Nephron progenitor cell (in vitro differentiated cells): ENCODE measurements around the gene CDC25A.

Experiments used
- DNase-seq: peaks from one replicate; pipeline ENCODE4 v3.0.0; 2021
- H3K27ac Mint-ChIP-seq: 2 replicates; pipeline ENCODE4 v1.8.0; 2021; ENCODE audit warnings: mild to moderate bottlenecking, moderate library complexity, mixed read lengths
- H3K27me3 Mint-ChIP-seq: 2 replicates; pipeline ENCODE4 v1.8.0; 2021; ENCODE audit warnings: mild to moderate bottlenecking, low read depth, mixed read lengths; ENCODE audit not compliant: poor library complexity
- H3K36me3 Mint-ChIP-seq: 2 replicates; pipeline ENCODE4 v1.8.0; 2021; ENCODE audit warnings: low read depth, mixed read lengths
- H3K4me1 Mint-ChIP-seq: 2 replicates; pipeline ENCODE4 v1.8.0; 2021; ENCODE audit warnings: mixed read lengths
- H3K4me3 Mint-ChIP-seq: 2 replicates; pipeline ENCODE4 v1.8.0; 2021; ENCODE audit warnings: mild to moderate bottlenecking, moderate library complexity, mixed read lengths
- H3K9me3 Mint-ChIP-seq: 2 replicates; pipeline ENCODE4 v1.8.0; 2021; ENCODE audit warnings: mild to moderate bottlenecking, moderate library complexity, mixed read lengths
- CTCF ChIP-seq: fragments of 200-600 bp; sonication (generic); IDR thresholded peaks from 2 replicates; pipeline ENCODE4 v1.5.0; 2021; ENCODE audit warnings: antibody characterized with exemption

The CDC25A gene

GRCh38 chr3:48143992-48144391 lies 44.2 kb downstream of the CDC25A start:
- Mint-ChIP-seq H3K36me3 (no peaks in the 10 kb centered on the region), H3K4me1 (peaks cover 6% of the 10 kb centered on the region), H3K9me3 (no peaks in the 10 kb centered on the region), H3K27me3 (peaks cover 2% of the 10 kb centered on the region), H3K4me3 (no peak overlapping the region), H3K27ac (no peak overlapping the region)
- DNase-seq, result no peak
- no peak for TF ChIP-seq CTCF

GRCh38 chr3:48143567-48143966 lies 44.6 kb downstream of the CDC25A start:
- Mint-ChIP-seq H3K9me3 (no peaks in the 10 kb centered on the region), H3K4me3 (no peak overlapping the region), H3K36me3 (no peaks in the 10 kb centered on the region), H3K27ac (no peak overlapping the region), H3K4me1 (peaks cover 6% of the 10 kb centered on the region), H3K27me3 (peaks cover 4% of the 10 kb centered on the region)
- no peak for TF ChIP-seq CTCF
- DNase-seq, result no peak

- Mint-ChIP-seq H3K27me3 (peaks cover 7% of the 10 kb centered on the region), H3K4me3 (no peak overlapping the region), H3K4me1 (peaks cover 6% of the 10 kb centered on the region), H3K27ac (no peak overlapping the region), H3K9me3 (peaks cover 6% of the 10 kb centered on the region), H3K36me3 (no peaks in the 10 kb centered on the region)
- DNase-seq, result no peak
- TF ChIP-seq CTCF, result no peak
Measured at GRCh38 chr3:48142316-48142870, 45.8 kb downstream of the CDC25A start.

GRCh38 chr3:48141604-48142137 lies 46.5 kb downstream of the CDC25A start:
- Mint-ChIP-seq H3K4me1 (peaks cover 6% of the 10 kb centered on the region), H3K36me3 (no peaks in the 10 kb centered on the region), H3K9me3 (peaks cover 6% of the 10 kb centered on the region), H3K27ac (no peak overlapping the region), H3K4me3 (no peak overlapping the region), H3K27me3 (peaks cover 7% of the 10 kb centered on the region)
- TF ChIP-seq CTCF, result no peak
- DNase-seq, result no peak

GRCh38 chr3:48140936-48141603 lies 47.1 kb downstream of the CDC25A start:
- H3K4me3 Mint-ChIP-seq, result no peak overlapping the region
- H3K27ac Mint-ChIP-seq, result no peak overlapping the region

More at GRCh38 chr3:48140936-48141603, 47.1 kb downstream of the CDC25A start:
- H3K36me3 Mint-ChIP-seq, result no peaks in the 10 kb centered on the region
- H3K27me3 Mint-ChIP-seq, result peaks cover 7% of the 10 kb centered on the region
- DNase-seq, result no peak
- TF ChIP-seq CTCF, result no peak
- peaks cover 6% of the 10 kb centered on the region for H3K4me1 Mint-ChIP-seq
- H3K9me3 Mint-ChIP-seq, result peaks cover 6% of the 10 kb centered on the region
